COLO668 (cell line): ENCODE data around the gene MMP8.
"Not testable (repeated sequence)": the region's sequence is repeated elsewhere in the genome, so short reads cannot be mapped to it uniquely, and the experiment has no call there.

Source experiments
- DNase-seq: peaks from one replicate; lab custom pipeline; 2025; ENCODE audit not compliant: unreplicated experiment; lab: John Stamatoyannopoulos, UW

MMP8 gene, protein sequence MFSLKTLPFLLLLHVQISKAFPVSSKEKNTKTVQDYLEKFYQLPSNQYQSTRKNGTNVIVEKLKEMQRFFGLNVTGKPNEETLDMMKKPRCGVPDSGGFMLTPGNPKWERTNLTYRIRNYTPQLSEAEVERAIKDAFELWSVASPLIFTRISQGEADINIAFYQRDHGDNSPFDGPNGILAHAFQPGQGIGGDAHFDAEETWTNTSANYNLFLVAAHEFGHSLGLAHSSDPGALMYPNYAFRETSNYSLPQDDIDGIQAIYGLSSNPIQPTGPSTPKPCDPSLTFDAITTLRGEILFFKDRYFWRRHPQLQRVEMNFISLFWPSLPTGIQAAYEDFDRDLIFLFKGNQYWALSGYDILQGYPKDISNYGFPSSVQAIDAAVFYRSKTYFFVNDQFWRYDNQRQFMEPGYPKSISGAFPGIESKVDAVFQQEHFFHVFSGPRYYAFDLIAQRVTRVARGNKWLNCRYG

DNA sequence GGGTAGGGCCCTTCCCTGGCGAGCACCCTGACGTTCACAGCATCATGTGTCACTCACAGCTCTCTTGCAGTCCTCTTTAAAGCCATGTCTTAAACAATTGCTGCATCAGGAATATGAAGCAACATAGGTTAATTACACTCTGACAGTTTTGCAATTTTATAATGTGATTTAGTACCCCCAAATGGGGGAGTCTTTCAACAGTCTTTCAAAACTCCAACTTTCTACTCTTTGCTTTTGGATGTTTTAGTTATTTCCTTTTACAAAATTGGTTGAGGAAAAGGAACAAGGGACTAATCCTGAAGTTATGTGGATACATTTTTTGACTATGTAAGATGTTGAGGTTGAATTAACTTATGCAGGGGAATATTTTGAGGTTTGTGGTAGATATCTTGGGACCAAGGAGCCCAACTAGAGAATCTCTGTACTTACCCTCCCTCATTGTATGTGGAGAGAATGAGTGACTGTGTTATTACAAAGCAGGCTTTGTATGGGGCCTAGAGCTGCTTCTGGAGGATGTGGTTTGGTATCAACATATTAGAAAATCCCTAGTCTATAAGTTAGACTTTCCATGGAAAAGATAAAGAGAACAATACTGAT lies at the start of gene MMP8:
Gene MMP8, minus strand, starts transcription at position 51 of the 597 bp plus-strand sequence. CDS start 99 bp downstream, outside the sequence.
- no peak for DNase-seq

DNA sequence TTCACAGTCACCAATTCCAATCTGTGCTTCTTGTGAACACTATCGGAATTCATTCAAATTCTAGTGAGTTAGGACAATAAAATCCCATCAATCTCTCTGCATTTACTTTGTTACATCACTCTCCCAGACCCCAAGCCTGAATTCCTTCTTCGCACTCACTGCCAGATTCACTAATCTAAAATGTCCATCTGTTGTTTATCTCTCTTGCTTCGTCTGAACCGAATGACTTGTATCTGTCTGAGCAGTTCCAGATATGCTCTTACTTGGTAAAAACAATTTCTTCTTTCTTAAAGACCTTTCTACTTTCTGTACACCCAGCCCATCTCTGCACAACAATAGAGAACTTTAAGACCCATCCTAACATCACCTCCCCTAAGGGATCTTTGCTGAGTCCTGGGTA lies 48.6 kb upstream of the MMP8 start:
- DNase-seq: no peak

DNA sequence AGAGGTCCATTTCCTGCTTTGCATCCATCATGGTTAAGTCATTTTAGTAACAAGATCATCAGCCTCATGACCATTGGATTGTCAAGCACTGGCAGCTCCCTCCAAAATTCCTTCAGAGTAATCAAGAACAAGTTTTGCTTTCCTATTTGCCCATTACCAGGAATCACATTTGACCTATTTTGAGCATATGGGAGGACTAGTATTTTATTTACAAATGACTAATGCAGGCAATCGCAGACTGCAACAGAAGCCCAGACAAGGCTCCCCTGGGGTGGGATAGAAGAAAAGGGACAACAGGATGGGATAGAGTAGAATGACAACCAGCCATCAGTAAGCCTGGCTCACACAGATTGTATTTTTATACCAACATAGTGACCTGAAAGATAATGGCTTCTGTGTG lies 46.6 kb upstream of the MMP8 start:
- DNase-seq: no peak

DNA sequence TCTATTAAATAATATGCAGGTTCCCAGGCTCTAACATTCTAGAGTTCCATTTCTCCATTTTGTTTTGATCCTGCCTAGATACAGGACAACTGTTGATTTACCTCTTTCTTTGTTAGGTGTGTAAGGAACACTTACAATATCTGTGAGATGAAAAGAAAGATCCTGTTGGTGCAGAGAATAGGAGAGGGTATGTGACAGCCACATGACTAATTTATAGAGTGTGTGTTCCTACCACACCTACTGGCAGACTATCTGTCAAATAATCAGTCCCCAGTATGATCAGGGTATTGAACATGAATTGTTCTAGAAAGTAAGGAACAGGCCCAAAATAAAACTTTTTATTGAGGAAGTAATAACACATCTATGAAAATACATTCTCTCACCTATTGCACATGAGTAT lies 45.4 kb upstream of the MMP8 start:
- no peak for DNase-seq

DNA sequence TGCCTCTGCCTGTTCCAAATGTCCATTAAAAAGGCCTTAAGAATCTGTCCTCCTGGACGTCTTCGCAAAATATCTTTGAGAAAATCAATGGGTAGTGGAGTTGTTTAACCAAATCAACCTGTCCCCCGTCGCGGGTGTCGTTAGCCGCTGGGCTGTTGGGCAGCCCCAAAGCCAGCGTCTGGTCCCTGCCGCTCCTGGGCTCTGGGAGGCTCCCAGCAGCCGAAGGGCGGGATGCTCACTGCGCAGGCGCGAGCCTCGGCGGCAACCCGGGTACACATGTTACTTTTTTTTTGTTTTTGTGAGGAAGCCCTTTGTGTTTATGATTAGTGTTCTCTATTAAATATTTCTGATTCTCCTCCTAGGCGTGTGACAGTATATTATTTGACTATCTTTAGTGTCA lies 43.0 kb upstream of the MMP8 start:
- no peak for DNase-seq

DNA sequence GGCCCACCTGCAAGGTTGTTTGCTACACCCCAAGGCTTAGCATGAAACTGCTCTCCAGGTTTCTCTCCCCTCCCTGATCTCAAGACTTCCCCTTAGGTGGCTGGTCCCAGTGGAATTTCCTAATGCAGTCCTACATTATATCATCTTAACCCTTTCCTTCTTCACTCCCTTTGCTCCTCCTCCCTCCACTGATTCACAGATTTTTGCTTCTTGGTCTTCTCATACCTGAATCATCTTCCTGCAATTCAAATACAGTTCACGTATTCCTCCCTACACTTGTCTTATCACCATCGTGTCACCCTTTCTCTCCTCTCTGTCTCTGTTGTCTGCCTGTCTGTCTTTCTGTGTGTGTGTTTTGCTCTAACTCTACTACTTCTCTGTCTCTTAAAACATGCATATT lies 38.7 kb upstream of the MMP8 start:
- no peak for DNase-seq

DNA sequence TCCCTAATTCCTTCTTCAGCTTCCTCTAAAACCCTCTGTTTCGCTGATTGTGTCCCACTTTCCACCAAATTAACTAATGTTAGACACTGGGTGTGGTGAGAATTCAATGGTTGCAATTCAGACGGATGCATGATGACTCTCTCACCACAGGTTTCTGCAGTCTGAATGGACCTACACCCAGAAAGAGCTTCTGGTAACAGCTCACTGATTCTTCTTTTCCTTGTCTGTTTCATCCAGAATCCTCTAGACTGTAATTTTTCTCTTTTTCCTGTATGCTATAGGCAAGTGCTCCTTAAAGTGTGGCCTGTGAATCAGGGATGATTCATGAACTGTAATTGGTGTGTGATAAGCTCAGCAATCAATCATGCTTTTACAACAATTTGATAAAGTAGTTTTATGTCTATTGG lies 37.6 kb upstream of the MMP8 start:
- DNase-seq: no peak

DNA sequence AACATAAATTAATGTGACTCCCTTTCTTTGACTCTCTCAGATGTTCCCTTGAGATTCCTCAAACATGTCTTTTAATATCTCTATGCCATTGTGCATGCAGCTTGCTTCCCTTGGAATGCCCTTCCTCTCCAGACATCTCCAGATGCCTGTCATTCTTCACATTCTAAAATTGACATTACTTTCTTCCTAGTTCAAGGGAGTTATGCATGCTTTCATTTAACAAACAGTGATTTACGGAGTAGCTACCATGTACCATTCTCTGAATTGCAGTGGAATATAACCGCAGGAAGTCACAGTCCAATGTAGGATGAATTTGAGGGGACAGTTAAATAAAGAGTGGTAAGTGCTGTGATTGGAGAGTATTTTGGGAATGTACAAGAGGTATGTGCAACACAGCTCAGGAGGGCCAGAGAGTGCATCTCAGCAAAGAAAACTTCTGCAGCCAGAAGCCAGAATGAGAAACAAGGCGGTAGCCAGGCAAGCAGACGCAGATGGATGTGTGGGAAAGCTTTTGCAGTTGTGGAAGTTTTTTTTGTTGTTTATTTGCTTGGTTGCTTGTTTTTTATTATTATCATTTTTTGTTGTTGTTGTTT lies 37.0 kb upstream of the MMP8 start:
- no peak for DNase-seq

DNA sequence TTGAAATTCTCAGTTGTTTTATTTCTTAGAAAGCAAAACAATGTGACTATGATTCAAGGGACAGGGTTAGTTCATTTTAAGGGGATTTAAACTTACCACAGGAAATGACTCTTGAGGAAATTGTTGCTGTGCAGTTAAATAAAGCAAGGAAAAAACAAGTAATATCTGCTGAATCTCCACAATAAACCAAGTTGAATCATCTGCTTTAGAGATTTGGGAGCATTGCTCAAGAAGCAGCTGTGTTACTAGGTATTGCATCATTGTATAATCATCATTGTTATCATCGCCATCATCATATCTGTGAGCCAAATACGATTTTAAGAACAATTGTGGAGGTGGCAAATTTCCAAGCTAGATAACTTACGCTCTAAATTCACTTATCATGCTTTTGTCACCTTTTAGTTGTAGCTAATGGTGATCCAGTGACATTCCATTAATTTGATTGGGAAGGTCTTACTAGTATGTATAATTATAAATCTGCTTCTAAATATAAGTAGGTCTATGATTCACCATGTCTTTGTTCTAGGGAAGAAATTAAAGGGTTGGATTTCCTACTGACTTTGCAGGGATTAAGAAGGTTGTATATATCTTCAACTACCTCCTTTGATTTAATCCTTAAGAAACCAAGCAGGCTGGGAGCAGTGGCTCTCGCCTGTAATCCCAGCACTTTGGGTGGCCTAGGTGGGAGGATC lies 35.7 kb upstream of the MMP8 start:
- no peak for DNase-seq

DNA sequence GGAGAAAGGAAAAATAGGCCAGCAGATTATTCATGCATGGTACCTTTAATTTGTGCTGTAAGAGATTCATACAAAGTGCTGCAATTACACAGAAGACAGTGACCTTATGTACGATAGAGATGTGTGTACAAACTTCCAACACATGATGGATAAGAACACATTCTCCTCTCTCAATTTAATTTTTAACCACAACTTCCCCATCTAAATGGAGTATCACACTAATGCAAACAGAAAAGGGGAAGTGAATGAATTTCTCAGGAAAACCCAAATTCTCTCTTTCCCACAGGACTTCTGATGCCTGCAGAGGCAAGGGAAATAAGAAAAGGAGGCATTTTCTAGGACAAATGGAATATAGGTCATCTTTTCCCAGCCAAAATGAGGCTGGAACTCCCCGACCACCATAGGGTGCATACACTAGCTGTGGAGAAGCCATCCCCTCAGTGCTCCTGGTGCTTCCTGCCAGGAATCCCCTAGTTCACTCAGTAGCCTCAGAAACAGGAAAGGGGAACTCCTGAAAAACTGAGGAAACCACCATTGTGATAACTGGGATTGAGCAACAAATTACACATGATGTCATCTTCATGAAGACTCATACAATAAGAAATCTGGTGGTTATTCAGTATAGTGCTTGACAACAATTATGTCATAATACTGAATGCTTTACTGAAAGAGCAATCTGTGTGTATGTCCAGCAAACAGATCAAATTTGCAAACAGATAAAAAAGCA lies 33.2 kb upstream of the MMP8 start:
- no peak for DNase-seq

DNA sequence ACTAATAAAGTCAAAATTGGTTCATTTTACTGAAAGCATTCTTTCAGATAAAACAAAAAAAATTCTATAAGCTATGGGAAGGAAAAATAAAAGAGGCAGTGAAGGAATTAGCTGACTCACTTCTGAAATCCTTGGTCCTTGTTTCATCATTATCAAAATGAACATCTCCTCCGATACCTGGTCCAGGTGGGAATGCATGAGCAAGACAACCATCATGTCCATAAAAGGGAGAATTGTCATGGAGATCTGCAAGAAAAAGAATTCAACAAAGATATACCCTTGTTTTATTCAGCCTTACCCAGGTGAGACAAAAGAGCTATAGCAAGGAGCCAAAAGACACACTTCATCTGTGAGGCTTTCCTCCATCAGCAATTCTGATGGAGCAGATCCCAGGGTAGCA lies 28.5 kb upstream of the MMP8 start:
- no peak for DNase-seq

DNA sequence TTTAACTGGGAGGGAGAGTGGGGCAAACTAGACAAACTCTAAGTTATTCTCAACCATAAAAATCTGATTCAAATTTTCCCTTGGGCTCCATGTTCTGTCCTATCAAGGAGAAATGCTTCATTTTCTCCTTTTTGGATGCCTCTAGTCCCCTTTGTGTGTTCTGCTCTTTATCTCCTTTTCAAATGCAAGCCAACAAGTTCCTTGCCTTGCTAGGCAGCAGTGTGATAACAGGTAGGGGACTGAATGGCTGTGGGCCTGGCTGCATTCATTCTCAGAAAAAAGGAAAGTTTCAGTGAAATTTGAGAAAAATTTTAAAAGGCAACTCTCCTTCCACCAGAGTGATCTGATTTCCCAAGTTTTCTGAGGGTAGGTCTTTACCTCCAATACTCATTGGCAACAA lies 26.9 kb upstream of the MMP8 start:
- no peak for DNase-seq

DNA sequence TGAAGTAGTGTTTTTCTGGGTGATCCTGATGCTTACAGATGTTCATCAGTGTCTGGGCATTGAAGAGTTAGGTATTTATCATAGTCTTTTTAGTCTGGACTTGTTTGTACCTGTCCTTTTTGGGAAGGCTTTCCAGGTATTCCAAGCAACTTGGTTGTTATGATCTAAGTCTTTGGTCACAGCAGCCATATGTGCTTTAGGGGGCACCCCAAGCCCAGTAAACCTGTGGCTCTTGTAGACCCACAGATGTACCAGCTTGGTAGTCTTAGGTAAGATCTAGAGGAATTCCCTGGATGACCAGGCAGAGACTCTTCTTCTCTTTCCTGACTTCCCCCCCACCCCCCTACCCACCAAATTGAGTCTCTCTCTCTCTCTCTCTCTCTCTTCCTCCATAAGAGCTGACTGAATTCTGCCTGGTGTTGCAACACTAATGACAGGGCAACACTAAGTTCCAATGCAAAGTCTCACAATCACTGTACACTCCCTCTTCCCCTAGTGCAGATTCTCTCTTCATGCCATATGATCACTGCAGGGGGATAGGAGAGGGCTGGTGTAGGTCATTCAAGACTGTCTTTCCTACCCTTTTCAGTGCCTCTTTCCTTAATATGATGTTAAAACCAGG lies 24.5 kb upstream of the MMP8 start:
- no peak for DNase-seq

DNA sequence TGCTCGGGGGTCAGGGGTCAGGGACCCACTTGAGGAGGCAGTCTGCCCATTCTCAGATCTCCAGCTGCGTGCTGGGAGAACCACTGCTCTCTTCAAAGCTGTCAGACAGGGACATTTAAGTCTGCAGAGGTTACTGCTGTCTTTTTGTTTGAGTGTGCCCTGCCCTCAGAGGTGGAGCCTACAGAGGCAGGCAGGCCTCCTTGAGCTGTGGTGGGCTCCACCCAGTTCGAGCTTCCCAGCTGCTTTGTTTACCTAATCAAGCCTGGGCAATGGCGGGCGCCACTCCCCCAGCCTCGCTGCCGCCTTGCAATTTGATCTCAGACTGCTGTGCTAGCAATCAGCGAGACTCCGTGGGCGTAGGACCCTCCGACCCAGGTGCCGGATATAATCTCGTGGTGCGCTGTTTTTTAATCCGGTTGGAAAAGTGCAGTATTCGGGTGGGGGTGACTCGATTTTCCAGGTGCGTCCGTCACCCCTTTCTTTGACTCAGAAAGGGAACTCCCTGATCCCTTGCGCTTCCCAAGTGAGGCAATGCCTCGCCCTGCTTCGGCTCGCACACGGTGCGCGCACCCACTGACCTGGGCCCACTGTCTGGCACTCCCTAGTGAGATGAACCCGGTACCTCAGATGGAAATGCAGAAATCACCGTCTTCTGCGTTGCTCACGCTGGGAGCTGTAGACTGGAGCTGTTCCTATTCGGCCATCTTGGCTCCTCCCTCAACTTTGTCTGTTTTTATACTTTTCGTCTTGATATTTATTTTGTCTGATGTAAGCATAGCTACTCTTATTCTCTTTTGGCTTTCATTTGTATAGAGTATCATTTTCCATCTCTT lies 22.2 kb upstream of the MMP8 start:
- DNase-seq: peak; percentile 20

DNA sequence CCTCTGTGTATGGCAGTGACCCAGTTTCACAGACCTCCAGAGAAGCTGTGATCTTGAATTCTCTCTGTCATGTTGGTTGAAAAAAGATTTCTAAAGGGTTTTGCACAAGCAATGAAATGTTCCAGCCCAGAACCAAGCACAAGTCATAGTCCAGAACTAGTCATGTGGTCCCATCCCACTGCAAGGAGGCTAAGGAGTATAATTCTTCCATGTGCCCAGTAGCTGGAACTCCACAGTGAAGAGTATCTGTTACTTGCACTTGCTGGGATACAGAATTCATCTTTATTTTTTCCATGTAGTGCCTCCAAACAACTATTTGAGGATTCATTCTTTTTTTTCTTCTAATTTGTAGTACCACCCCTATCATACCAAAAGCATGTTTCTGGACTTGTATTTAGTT lies 9.9 kb upstream of the MMP8 start:
- no peak for DNase-seq

DNA sequence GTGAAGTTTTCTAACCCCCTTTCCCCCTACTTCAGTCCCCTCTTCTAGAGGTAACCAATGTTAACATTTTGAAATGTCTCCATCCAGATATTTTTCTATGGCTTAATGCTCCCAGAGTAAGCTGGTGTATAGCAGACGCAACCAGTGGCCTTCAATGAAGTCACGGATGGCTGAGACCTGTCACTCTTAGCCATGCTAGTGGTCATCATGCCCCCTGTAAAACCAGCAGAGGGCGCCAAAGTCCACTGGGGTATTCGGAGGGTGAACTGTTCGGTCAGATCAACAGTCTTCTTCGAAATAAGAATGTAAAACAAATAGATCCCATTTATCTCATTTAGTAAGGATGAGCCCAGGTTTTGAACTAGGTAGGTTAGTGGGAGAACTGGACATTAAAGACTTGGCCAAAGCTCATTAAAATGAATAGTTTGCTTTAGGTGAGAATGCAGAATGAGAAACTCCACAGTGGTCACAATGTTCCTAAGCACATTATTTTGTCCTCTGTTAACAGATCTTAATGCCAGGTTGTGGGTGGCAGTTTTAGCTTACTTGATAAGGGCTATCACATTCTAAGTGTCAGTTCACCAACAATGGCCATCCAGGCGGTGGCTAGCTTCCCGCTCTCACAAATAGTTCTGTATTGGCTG lies 8.6 kb upstream of the MMP8 start:
- peak; percentile 77 for DNase-seq

DNA sequence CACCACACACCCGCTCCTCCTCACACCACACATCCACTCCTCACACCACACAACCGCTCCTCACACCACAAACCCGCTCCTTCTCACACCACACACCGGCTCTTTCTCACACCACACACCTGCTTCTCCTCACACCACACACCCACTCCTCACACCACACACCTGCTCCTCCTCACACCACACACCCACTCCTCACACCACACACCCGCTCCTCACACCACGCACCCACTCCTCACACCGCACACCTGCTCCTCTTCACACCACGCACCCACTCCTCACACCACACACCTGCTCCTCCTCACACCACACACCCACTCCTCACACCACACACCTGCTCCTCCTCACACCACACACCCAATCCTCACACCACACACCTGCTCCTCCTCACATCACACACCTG lies 6.2 kb upstream of the MMP8 start:
- DNase-seq: not testable (repeated sequence)

DNA sequence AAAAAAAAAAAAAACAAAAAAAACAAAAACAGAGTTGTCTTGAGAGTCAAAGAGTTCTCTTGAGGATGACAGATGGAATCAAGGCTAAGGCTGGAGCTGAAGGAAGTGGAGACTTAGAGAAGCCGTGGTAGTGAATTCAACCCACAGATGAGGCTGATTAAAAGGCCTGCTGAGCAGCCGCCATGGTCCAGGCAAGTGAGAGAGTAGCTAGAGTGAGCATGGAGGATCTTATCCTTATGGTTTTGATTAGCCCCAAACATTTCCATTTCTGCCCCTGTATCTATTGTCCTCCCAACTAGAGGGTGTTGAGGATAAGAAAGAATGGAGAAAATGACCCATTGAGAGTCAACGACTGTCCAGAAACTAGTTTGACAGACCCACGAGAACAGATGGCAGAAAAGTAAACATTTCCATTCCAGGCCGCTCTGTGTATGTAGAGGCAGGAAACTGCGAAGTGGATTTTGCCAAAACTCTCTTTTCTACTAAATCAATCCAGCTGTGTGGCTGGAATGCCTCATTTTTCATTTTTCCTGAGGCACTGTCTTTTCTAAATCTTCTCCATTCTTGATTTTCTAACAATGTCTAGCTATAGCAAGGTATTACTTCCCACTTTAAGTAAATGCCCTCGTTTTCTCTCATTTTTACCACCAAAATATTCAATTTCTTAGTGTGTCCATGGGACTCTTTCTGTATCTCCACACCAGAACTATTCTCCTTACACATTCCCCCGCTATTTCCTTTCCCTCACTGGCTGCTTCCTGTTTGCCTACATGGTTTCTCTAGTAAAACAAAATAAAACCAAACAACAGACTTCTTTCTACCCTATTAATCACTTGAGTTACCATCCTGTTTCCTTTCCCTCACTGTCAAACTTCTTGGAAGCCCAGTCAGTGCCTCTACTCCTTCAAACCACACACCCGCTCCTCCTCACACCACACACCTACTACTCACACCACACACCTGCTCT lies 5.4 kb upstream of the MMP8 start:
- DNase-seq: no peak
